ENCODE data around the gene UBR4.
A peak's percentile ranks its signal among the peaks of the same experiment; 100 is the strongest.

The UBR4 gene

DNA sequence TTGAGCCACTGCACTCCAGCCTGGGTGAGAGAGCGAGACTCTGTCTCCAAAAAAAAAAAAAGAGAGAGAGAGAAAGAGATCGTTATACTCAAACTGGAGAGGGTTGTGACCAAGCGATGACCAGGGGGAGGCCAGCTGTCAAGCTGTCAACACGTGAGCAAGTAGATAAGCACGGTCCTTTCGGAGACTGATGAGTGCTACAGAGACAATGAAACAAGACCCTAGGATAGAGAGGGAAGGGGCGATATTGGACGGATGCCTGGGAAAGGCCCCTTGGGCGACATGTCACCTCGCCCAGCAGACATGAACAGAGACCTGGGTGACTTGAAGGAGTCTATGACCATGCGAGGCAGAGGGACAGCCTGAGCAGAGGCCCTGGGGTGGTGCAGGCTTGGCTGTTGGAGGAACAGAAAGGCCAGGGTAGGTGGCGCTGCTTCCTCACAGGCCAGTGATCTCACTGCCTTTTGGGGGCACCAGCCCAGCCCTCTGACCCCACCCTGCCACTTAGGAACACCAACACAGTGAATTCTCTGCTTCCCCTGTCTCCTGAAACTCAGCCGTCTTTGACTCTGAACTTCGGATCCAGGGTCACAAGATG, 152.8 kb downstream of the UBR4 start:
- DNase-seq (ENCODE audit: low read depth in 2 of 2), result no peak

DNA sequence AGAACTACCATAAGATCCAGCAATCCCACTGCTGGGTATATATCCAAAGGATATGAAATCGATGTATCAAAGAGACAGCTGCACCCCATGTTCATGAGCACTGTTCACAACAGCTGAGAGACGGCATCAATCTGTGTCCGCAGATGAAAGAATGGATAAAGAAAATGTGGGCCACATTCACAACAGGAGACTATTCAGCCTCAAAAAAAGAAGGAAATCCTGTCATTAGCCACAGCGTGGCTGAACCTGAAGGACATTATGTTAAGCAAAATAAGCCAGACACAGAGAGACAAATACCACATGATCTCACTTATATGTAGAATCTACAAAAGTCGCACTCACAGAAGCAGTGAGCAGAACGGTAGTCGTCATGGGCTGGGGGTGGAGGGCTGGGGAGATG, 154.4 kb downstream of the UBR4 start:
- no peak for DNase-seq (ENCODE audit: low read depth in 2 of 2)

DNA sequence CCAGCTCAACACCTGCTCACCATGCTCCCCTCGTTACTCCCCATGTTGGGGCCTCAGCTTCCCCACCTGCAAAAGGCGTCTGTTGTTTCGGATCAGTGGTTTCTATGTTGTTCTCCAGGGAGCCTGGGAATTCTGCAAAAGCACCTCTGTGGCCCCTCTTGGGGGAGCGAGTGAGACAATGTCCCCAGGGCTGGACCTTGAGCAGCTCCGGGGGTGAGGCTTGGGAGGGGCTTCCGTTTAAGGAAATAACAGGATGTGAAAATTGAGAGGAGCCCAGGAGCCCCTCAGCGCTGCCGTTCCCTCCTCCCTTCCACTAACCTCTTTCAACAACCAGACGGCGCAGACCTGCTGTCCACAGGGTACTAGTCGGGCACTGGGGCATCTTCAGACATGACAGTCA, 155.1 kb downstream of the UBR4 start:
- DNase-seq (ENCODE audit: low read depth in 2 of 2), result no peak

DNA sequence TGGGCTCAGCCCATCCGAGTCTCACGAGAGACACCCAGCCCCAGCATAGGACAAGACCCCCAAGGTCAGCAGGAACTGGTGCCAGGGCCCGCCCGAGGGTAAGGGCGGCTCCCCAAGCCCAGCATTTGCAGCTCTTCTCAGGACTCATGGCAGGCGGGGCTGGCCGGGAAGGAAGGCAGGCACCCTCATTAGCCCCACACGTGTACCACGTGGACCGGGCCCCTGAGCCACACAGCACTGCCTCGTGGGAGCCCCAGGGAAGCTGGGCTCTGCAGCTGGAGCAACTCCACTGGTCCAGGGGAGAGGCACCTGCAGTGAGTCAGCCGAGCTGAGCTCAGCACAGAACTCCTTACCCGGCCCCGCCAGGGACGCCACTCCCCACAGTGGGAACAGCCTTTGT, 155.8 kb downstream of the UBR4 start:
- no peak for DNase-seq (ENCODE audit: low read depth in 2 of 2)

DNA sequence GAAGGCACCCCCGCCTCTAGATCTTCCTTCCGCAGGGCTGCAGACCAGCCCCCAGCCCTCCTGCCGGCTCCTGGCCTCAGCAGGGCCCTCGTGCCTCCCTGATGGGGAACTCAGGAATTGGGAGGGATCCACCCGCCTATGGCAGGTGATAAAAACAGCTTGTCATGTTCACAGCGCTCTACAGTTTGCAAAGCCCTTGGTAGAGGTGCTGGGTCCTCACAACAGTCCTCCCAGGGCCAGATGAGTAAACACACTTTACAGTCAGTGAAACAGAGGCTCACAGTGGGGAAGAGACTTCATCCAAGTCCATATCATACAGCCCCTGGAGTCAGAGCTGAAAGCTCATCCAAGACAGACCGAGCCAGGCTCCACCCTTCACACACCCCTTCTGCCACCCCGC, 156.6 kb downstream of the UBR4 start:
- no peak for DNase-seq (ENCODE audit: low read depth in 2 of 2)

DNA sequence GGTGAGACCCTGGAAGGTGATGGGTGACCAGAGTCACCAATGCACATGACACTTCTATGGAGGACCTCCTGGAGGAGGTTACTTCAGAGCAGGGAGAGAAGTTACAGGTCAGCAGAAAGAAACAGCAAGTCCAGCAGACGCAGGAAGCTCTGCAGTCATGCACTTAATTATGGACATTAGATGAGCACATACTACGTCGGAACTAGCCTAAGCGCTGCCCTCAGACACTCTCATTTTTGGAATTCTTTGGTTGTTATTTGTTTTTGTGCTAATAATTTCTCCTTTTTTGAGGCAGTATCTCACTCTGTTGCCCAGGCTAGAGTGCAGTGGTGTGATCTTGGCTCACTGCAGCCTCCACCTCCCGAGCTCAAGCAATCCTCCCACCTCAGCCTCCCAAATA, 160.3 kb downstream of the UBR4 start:
- no peak for DNase-seq (ENCODE audit: low read depth in 2 of 2)

DNA sequence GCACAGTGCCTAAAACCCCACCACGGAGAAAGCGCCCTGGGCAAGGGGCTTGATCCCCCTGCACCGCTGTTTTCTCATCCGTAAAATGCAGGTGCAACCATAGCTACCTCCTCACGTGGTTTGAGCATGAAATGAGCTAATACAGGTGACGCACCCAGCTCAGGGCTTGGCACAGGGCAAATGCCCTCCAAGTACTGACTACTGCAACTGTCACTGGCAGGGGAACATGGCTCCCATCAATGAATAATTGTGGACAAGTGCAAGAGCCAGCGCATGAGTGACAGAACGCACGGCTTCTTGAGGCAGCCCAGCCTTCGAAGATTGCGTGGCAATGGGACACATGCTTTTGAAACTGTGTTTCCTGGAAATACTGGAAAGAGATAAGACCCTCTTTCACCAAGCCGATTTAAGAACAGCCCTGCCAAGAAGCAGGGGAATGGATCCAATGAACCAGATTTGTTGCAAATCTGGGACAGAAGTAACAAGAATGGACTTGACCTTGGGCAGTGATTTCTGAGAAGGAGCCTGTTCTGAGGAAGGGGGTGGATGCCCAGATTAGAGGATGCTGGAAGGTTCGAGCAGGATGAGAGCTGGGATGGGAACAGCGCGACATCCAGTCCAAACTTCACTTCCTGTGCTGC, 160.8 kb downstream of the UBR4 start:
- DNase-seq (ENCODE audit: low read depth in 2 of 2), result no peak

DNA sequence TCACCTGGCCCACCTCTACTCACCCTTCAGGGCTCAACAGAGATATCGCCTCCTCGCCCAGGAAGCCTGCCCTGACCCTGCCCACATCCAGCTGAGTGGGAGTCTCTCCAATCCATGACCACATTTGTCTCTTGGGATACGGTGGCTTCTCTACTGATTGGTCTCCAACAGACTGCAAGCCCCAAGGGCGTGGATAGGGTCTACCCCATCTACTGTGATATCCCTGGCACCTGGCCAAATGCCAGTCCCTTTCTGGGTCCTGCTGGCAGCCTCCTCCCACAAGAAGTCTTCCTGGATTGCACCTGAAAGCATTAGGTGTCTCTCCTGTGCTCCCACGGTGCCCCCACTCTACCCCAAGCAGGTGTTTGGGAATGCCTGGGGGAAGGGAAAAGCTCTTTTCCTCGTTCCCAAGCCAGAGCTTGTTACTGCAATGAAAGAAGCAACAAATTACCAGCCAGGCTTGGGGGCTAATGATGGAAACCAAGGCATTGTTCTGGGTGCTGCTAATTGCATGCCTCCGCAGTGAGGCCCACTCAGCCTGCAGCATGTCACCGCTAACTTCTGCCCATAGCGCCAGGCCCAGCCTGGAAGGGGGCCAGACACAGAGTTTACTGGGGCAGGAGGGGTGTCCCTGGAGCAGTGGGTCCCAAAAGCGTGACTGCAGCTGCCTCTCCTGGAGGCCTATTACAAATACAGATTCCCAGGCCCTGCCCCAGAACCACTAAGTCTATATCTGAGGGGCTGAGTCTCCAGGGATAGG, 162.9 kb downstream of the UBR4 start:
- DNase-seq (ENCODE audit: low read depth in 2 of 2), result no peak

DNA sequence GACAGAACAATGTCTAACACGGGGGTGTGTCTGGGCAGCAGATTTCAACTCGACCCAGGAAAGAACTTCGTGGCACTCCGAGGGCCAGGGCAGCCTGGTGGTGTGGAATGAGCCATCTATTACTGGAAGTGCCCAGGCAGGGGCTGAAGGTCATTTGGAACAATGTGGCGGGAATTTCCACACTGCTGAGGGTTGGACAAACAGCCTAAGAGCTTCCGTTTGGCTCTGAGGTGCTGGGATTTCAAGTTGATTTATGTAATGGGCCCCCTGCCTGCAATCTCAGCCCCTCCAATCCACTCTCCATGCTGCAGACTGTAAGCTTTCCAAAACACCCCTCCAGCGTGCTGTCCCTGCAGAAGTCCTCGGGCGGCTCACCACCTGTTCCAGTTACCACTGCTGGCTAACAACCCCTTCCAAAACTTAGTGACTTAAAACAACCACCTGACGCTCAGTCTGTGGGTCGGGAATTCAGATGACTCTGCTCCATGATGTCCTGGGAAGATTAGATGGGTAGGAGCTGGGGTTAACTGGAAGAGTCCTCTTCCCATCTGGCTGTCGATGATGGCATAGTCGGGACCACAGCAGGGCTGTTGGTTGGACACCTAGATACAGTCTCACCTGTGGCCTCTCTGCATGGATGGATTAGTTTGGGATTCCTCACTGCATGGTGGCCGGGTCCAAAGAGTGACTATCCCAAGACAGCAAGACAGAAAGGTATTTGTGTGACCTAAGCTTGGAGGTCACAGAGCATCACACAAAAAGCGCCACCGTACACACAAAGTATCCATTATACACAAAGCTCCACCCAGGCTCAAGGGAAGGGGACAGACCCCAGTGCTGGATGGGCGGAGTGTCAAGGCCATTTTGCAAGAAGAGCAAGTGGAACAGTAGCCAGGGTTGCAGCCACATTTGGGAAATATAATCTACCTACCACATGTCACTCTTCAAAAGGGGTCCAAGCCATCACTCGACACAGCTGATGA, 163.9 kb downstream of the UBR4 start:
- DNase-seq (ENCODE audit: low read depth in 2 of 2), result no peak

DNA sequence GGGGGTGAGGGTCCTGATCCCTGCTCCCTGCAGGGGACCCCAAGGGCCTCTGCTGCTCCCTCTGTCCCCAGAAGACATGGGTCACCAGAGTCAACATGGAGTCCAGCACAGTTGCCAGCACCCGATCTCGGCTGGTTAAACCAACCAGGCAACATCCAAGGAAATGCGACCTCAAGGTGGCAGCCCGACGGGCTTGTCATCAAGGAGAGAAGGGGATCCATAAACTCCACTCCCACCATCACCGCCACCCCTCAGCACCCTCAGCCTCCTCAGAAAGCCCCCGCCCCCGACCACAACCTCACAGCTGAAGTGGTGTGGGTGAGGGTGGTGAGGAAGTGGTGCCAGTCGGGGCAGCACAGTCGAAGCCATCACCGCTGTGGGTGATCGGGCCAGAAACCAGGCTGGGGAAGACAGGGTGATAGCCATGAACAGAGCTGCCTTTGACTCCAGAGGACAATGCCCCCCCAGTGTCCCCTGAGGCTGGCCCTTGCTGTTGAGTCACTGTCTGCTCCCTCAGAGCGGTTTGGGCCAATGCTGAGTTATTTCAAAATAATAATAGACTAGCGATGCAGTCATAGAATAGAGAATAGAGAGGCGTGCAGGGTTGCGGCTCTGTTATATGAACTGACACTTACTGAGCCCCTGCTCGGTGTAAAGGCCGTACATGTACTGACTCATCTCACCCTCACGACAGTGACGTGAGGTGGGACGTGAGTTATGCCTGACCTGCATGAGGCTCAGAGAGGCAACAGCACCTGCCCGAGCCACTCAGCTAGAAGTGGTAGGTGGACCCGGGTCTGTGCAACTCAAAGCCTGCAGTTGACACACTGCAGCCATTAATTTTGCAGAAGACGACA, 164.9 kb downstream of the UBR4 start:
- DNase-seq (ENCODE audit: low read depth in 2 of 2), result no peak

DNA sequence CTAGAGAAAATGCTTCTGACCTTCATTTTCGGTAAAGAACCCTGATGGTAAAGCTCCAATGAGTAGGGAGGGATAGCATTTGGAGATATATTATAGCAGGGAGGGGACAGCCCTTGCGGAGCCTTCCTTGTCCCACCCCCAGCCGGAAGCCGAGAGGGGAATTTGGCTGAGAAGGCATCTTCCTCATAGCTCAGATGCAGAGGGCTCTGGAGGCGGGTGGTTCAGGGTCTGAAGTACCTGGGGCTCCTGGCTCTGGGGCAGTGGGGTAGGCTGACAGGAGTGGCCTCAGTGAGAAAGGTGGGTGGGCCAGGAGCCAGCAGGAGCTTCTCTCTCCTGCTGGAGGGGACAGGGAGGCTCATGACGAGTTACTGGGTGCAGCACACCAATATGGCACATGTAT, 165.6 kb downstream of the UBR4 start:
- no peak for DNase-seq (ENCODE audit: low read depth in 2 of 2)

DNA sequence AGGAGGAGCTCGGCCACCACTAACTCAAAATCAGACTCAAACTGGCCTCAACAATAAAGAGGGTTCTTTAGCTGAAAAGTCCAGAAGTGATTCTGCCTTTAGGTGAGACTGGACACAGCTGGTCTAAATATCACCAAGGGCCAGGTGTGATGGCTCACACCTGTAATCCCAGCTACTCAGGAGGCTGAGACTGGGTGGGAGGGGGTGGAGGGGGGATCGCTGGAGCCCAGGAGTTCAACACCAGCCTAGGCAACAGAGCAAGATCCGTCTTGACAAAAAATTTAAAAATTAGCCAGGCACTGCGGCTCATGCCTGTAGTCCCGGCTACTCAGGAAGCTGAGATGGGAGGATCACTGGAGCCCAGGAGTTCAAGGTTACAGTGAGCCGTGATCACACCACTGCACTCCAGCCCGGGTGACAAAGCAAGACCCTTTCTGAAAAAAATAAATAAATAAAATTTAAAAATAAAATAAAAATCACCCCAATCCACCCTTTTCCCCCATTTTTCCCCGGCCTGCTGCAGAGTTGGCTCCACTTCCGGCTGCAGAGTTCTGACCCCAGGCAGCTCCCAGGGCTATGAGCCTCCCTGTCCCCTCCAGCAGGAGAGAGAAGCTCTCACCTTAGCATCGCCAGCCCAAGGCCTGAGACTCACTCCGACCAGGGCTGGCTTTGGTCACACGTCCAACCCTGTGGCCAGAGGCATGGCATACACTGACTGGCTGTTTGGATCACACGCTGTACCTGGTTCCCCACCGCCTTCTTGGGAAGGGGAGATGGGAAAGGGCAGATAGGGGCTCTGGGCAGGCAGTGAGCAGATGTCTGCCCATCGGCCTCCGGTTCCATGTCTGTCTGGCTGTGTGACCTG, 166.3 kb downstream of the UBR4 start:
- DNase-seq (ENCODE audit: low read depth in 2 of 2), result no peak

DNA sequence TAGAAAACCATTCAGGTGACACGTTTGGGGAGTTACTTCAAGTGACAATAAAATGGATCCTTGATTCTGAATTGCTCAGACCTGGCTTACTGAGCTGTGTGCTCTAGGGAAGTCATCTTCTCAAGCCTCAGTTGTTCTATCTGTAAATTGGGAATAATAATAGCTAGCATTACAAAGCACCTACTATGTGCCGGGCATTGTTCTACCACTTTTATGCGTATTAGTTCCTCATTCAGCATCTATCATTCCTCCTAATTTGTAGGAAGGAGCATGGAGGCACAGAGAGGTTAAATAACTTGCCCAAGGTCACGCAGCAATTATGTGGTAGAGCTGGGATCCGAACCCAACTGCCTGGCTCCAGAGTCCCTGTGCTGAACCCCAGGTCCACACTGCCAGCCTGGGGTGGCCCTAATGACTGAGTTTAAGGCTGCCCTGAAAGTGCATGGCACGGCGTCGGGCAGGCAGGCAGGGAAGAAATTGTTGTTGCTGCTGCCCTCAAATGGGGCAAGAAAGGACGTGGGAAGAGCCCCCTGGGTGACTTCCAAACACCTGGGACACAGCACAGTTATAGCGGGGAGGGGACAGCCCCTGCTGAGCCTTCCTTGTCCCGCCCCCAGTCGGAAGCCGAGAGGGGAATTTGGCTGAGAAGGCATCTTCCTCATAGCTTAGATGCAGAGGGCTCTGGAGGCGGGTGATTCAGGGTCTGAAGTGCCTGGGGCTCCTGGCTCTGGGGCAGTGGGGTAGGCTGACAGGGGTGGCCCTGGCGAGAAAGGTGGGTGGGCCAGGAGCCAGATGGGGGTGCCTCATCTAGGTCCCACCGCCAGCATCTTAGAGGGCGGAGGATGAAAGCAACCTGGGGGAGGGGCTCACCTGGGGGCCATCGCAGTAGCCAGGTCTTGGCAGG, 167.1 kb downstream of the UBR4 start:
- DNase-seq (ENCODE audit: low read depth in 2 of 2), result peak in 1 of 2 donors; percentile 23

DNA sequence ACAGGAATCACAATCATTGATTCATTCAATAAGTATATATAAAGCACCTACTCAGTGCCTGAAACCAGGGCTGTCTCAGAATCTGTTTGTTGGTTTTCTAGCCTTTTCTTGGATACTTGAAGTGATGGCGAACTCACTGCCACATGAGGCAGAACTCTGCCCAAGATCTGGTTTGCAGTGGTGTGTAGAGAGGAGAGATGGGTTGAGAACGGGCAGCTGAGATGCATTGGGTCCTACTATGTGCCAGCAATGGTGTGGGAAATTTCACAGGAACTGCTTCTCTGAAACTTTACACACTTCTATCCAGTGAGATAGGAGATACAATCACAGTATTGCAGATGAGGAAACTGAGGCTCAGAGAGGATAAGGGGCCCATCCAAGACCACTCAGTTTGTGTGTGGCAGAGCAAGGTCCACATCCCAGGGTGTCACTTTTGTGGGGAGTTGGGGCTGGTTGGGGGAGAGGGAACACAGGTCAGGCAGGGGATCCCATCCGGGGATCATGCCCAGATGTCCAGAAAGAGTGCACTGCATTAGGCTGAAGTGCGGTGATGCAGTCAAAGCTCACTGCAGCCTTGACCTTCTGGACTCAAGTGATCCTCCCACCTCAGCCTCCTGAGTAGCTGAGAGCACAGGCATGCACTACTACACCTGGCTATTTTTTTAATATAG, 169.9 kb downstream of the UBR4 start:
- no peak for DNase-seq (ENCODE audit: low read depth in 2 of 2)

DNA sequence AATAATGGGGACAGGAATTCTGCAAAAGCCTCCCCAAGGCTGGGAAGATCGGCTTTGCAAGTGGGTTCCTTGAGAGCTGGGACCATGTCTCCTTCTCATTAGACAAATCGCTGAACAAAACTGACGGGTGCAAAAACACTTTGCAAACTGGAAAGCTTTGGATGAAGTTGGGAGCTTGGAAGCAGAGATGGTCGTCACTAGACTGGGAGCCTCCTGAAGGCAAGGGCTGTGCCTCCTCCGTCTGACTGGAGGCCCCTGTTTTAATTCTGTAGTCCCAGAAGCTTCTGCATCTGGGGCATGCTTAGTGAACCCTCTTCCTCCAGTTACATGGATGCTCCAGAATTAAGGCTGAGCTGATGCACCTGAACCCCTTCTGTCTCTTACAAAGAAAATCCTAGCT, 171.3 kb downstream of the UBR4 start:
- DNase-seq (ENCODE audit: low read depth in 2 of 2), result no peak

DNA sequence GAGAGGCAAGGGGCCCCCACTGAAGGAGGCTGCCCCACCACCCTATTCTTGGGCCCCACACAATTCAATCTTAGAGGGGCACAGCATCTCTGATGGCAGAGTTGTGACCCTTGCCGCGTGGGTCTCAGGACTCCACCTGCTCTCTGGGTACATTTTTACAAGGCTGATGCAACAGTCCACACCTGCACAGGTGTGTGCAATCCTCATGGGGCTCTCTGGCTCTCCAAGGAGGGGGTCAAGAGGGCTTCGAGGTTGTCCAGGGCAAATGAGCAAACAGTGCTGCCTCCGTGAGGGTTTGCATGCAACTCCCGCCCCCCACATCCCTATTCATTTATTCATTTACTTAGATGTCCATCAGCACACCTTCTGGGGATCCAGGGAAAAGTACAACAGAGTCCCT, 172.0 kb downstream of the UBR4 start:
- no peak for DNase-seq (ENCODE audit: low read depth in 2 of 2)

DNA sequence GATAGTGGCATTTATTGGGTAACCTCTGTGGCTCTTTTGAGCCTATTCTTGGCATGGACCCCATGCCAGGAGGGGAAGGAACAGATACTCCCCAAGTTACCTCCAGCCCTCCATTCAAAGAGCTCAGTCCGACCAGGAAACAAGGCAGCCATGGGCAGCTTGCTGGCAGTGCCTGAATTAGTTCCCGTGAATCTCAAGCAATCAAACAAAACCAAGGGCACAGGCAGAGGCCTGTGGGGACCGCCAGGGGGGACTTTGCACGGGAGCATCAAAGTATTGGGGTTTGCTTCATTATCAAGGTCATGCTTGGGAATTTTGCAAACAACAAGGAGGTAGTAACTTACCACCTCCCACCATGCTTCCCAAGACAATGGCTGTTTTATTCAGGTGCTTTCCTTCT, 172.4 kb downstream of the UBR4 start:
- no peak for DNase-seq (ENCODE audit: low read depth in 2 of 2)

DNA sequence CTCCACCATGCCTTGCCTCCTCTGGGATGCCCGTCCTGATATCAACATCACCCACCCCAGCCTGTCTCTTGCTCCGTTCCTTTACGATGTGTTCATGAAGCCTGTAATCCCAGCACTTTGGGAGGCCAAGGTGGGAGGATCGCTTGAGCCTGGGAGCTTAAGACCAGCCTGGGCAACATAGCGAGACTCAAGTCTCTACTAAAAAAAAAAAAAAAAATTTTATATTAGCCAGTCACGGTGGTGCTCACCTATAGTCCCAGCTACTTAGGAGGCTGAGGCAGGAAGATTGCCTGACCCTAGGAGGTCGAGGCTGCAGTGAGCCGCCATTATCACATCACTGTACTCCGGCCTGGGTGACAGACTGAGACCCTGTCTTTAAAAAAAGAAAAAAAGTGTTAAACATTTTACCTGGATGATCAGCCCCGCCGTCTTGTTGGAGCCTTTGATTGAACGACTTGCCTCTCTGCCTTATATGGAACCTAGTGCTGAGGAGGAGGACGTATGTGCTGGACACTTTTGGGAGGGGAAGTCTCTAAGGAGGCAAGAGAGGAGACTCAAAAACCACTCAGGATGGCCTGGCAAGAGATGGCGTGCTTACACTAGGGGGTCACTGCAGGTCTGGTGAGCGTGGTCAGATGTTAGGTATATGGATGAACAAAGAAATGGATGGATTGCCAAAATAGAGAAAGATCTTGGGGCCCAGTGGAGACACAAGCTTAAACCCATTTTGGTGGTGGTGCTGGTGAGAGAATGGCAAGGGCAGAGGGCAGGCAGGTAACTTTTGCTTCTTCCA, 173.1 kb downstream of the UBR4 start:
- no peak for DNase-seq (ENCODE audit: low read depth in 2 of 2)

Data from stimulated activated CD4-positive, alpha-beta T cell treated with anti-CD3 and anti-CD28 coated beads, Interleukin-4, amount 100 ng/mL, for 48 hours (primary cell).